22Rv1 (cell line): Measurements from ENCODE around the gene ZCWPW1.

Source experiments
- ZFX ChIP-seq: fragments of 450-650 bp; IDR thresholded peaks from 2 replicates; pipeline ENCODE4 v1.6.1; 2017; ENCODE audit warnings: antibody characterized with exemption, borderline replicate concordance
- TF ChIP-seq, protein P1 (sequence below): fragments of 450-650 bp; IDR thresholded peaks from 2 replicates; pipeline ENCODE4 v1.5.1; 2017; ENCODE audit warnings: mild to moderate bottlenecking

- TF ChIP-seq, protein P1, sequence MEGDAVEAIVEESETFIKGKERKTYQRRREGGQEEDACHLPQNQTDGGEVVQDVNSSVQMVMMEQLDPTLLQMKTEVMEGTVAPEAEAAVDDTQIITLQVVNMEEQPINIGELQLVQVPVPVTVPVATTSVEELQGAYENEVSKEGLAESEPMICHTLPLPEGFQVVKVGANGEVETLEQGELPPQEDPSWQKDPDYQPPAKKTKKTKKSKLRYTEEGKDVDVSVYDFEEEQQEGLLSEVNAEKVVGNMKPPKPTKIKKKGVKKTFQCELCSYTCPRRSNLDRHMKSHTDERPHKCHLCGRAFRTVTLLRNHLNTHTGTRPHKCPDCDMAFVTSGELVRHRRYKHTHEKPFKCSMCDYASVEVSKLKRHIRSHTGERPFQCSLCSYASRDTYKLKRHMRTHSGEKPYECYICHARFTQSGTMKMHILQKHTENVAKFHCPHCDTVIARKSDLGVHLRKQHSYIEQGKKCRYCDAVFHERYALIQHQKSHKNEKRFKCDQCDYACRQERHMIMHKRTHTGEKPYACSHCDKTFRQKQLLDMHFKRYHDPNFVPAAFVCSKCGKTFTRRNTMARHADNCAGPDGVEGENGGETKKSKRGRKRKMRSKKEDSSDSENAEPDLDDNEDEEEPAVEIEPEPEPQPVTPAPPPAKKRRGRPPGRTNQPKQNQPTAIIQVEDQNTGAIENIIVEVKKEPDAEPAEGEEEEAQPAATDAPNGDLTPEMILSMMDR: no peak
- no peak for TF ChIP-seq ZFX
Measured at GRCh38 chr7:100443096-100443840, 14.8 kb upstream of the ZCWPW1 start.
